Heart left ventricle (tissue), 16 donors: ENCODE results near the gene CCSER2. TPM values are rescaled to one million over a fixed set of nuclear protein-coding genes. Genes with fewer than 3 reads are reported as not detected.

ENCODE experiments used
- ATAC-seq, 4 donors: fragments of 200-7000 bp; cut with Tn5 transposase; one replicate each; pipeline ENCODE4 v1.9.1; 2020 to 2022; ENCODE audit warnings: moderate library complexity in 4 of 4, mild to moderate bottlenecking in 3 of 4, moderate number of reproducible peaks in 1 of 4
- DNase-seq, 5 donors: peaks; one replicate each; pipeline ENCODE4 v3.0.0-alpha.2; 2020
- H3K27ac ChIP-seq, 12 donors: fragments of 200-600 bp; sonication (generic) in 4 of 12; one replicate each; pipeline versions ENCODE4 v1.5.0 to v1.8.0; 2016 to 2022; ENCODE audit warnings: mild to moderate bottlenecking in 2 of 12
- H3K27me3 ChIP-seq, 9 donors: fragments of 200-600 bp; sonication (generic) in 2 of 9; one replicate each; pipeline versions ENCODE4 v1.5.1 to v1.8.0; 2016 to 2022; ENCODE audit warnings: mild to moderate bottlenecking in 3 of 9
- H3K36me3 ChIP-seq, 9 donors: fragments of 200-600 bp; sonication (generic) in 2 of 9; one replicate each; pipeline versions ENCODE4 v1.5.0 to v1.8.0; 2018 to 2022; ENCODE audit warnings: mild to moderate bottlenecking in 2 of 9
- H3K4me1 ChIP-seq, 12 donors: fragments of 200-600 bp; sonication (generic) in 4 of 12; one replicate each; pipeline versions ENCODE4 v1.5.0 to v1.8.0; 2016 to 2022; ENCODE audit warnings: mild to moderate bottlenecking in 3 of 12
- H3K4me3 ChIP-seq, 12 donors: fragments of 200-600 bp; sonication (generic) in 4 of 12; one replicate each; pipeline versions ENCODE4 v1.5.0 to v1.8.0; 2017 to 2022; ENCODE audit warnings: mild to moderate bottlenecking in 9 of 12, moderate library complexity in 4 of 12
- H3K9me3 ChIP-seq, 12 donors: fragments of 200-600 bp; sonication (generic) in 4 of 12; one replicate each; pipeline versions ENCODE4 v1.5.0 to v1.8.0; 2016 to 2022; ENCODE audit warnings: mild to moderate bottlenecking in 1 of 12
- POLR2A ChIP-seq, 2 donors: fragments of 450-650 bp; IDR thresholded peaks; one replicate each; pipeline ENCODE4 v1.6.1; 2017; ENCODE audit warnings: antibody characterized with exemption in 2 of 2, mild to moderate bottlenecking in 2 of 2, moderate library complexity in 2 of 2
- WGBS, 4 donors: extraction: QIAGEN DNeasy Blood & Tissue Kit in 2 of 4; methylation state at CpG; one replicate each; pipeline versions ENCODE4 v1.1.5 to v1.1.7; 2013 to 2018; 5-methylcytosine and 5-hydroxymethylcytosine counted together
- intact Hi-C, 10 donors: fragments of 100-400 bp; cut with DNase I; formaldehyde crosslinking; loops; one replicate each; pipeline versions ENCODE4 v1.11.1 to v1.14.2; 2022
- polyA plus RNA-seq, 2 donors: library from polyadenylated mRNA; stranded (reverse); fragments of 200-250 nt; gene quantifications; one replicate each; pipeline ENCODE4 v1.2.3, GENCODE V29; 2013
- total RNA-seq, 9 donors: library from RNA; depleted of rRNA in 2 of 9; stranded (reverse); fragments of >200 nt in 2 of 9; fragmentation: NEBNext Ultra II Directional in 3 of 9; extraction: Animal tissue kit (Norgen Biotek cat#: 25700) in 3 of 9; gene quantifications; one replicate each; pipeline versions ENCODE4 v1.1.0 to v1.2.4, GENCODE V29; 2016 to 2023
- TF ChIP-seq, protein P1 (sequence below), 12 donors: fragments of 200-600 bp; sonication (generic) in 4 of 12; IDR thresholded peaks; one replicate each; pipeline versions ENCODE4 v1.5.0 to v1.8.0; 2018 to 2022; ENCODE audit warnings: antibody characterized with exemption in 12 of 12, mild to moderate bottlenecking in 5 of 12
- donor health status: ischemic (EF 13 %, LVEDD 7.1; RV severe dilation, severe dysfunction).
- donor health status: healthy with polysubstance abuse.
- donor health status: DM: no; HTN: yes; CAD: no.
- donor health status: DM: no; HTN: no; CAD: no.
- donor health status: ischemic (EF 25% LVEDD 6.9; RV normal size, moderate dysfunction).
- donor health status: ischemic (EF 25% LVEDD 5.7; RV mildly dilated, moderate dysfunction).
- donor health status: healthy.
- donor health status: DM: yes; HTN: yes; CAD: no.
- donor health status: ischemic (EF 35%, LVEDD 5.7; RV mildly dilated, moderate dysfunction).
- donor health status: nonischemic (EF 11% LVEDD 7.7; RV severe dilation, severe dysfunction).
- donor health status: DM: yes; HTN: yes; CAD: no.
- donor health status: PGD.
- donor health status: ischemic (EF 29% LVEDD 5.4; RV normal size, mild dysfunction).
- donor health status: nonischemic (EF 23%, LVEDD 6.1; RV moderate dilation, normal function).

CCSER2 gene
- total and polyA plus RNA-seq, 11 donors = 32.4 to 244 (median 159) TPM

DNA sequence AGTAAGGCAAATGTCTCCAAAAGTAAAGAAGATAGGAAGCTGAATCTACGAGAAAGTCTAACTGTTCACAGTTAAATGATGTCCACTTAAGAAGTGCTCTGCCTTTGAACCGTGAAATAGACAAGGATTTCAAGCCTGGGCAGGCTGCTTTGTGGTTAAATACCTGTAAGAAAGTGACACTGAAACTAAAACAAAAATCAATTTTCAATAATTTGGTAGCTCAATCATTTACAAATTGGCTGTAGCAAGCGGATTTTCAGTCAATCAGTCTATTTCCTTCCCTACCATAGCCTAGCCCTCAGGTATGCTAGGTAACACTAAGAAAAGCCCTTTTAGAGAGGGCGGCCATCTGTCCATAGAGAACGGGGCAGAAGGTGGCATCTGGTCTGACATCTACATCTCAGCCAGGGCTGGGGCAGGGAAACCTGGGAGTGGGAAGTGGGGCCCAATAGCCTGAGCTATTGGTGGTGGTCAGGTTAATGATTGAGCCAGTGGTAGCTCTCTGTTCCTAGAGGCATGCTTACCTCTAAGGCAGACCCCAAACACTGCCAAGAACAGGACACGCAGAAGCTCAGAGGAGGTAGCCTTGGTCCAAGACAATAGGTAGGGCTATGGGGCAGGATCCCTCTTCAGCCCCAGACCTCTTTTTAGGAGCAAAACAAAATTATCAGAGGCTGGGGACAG is 223.2 kb downstream of the CCSER2 start:
- DNase-seq (no peak), ATAC-seq (no peak)
- TF ChIP-seq, protein P1, sequence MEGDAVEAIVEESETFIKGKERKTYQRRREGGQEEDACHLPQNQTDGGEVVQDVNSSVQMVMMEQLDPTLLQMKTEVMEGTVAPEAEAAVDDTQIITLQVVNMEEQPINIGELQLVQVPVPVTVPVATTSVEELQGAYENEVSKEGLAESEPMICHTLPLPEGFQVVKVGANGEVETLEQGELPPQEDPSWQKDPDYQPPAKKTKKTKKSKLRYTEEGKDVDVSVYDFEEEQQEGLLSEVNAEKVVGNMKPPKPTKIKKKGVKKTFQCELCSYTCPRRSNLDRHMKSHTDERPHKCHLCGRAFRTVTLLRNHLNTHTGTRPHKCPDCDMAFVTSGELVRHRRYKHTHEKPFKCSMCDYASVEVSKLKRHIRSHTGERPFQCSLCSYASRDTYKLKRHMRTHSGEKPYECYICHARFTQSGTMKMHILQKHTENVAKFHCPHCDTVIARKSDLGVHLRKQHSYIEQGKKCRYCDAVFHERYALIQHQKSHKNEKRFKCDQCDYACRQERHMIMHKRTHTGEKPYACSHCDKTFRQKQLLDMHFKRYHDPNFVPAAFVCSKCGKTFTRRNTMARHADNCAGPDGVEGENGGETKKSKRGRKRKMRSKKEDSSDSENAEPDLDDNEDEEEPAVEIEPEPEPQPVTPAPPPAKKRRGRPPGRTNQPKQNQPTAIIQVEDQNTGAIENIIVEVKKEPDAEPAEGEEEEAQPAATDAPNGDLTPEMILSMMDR (IDR thresholded peaks at IDR 0.05) = no peak
- TF ChIP-seq POLR2A (IDR thresholded peaks at IDR 0.05) = no peak
- Histone ChIP-seq H3K9me3 (no peaks in the 10 kb centered on the region), H3K4me3 (no peak overlapping the region), H3K4me1 (no peaks in the 10 kb centered on the region), H3K27me3 (peaks cover 0 to 26% (median 0%) of the 10 kb centered on the region in 9 donors), H3K27ac (no peak overlapping the region), H3K36me3 (no peaks in the 10 kb centered on the region)
- 86 to 92% (median 90%) methylated on average over 6 of the region's 6 CpGs for WGBS, 4 donors
- intact Hi-C loops = no loop called here

DNA sequence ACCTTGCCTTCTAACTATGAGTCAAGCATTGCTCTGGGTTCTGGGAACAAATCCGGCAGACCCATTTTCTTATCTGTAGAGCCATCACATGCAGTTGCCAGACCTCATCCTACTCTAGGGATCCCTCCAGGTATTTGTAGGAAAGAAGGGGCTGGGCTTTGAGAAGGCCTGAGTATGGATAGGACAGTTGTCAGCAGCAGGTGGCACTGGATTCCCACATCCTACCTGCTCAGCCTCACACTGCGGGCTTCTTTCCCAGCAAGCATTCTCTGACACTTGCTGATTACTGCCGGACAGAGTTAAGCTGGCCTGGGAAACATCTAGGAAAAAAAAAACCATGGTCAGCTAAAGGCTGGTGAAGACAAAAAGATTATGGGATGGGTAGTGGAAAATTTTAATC is 224.1 kb downstream of the CCSER2 start:
- Histone ChIP-seq H3K9me3 (no peaks in the 10 kb centered on the region), H3K4me1 (no peaks in the 10 kb centered on the region), H3K27me3 (peaks cover 0 to 26% (median 0%) of the 10 kb centered on the region in 9 donors), H3K4me3 (no peak overlapping the region), H3K27ac (no peak overlapping the region), H3K36me3 (no peaks in the 10 kb centered on the region)
- TF ChIP-seq POLR2A (IDR thresholded peaks at IDR 0.05) = no peak
- TF ChIP-seq, protein P1 (IDR thresholded peaks at IDR 0.05) = no peak
- DNase-seq (no peak), ATAC-seq (no peak)
- intact Hi-C loops = no loop called here
- 56 to 68% (median 59%) methylated on average over 3 of the region's 3 CpGs for WGBS, 4 donors

DNA sequence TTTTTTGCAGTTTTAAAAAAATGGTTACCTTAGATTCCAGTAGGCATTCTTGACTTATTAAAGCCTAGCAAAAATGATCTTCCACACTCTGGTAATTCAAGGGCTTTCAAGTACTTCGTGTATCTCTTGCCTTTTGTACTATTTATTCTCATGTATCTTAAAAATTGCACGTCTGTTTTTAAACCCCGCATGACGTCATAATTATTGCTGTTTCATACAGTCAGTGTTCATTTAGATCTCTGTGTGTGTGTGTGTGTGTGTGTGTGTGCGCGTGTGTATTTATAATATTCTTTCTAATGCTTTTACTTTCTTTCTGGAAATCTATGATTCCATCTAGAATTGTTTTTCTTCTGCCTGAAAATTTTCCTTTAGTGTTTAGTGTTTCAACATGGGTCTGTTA is 234.2 kb downstream of the CCSER2 start:
- Histone ChIP-seq H3K27ac (no peak overlapping the region), H3K36me3 (no peaks in the 10 kb centered on the region), H3K4me3 (no peak overlapping the region), H3K9me3 (peaks cover 0 to 4% (median 0%) of the 10 kb centered on the region in 12 donors), H3K27me3 (peaks cover 0 to 40% (median 14%) of the 10 kb centered on the region in 9 donors), H3K4me1 (no peaks in the 10 kb centered on the region)
- no peak for ATAC-seq
- TF ChIP-seq POLR2A (IDR thresholded peaks at IDR 0.05) = no peak
- TF ChIP-seq, protein P1 (IDR thresholded peaks at IDR 0.05) = no peak
- intact Hi-C loops = no loop called here
- 72 to 79% (median 75%) methylated on average over 6 of the region's 6 CpGs for WGBS, 4 donors
- DNase-seq = no peak

DNA sequence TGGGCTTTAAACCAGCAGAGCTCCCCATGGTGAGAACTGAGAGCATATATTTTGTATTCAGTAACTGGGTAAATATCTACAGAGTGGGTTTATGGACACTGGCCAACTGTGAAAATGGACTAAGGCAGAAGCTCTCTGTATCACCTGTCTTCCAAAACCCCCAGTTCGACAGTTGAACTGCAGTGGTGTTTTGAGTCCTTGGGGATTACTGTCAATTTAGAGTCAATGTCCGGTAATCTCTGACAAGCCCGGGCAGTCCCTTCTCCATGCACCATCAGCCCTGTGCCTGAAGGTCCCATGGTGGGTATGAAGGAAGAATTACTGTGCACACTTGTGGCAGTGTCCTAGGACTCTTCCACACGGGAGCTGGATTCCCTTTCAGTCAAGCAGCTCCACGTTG is 235.0 kb downstream of the CCSER2 start:
- peaks cover 0 to 2% (median 0%) of the 10 kb centered on the region in 12 donors for H3K9me3 ChIP-seq
- no peak overlapping the region for H3K4me3 ChIP-seq
- H3K27me3 ChIP-seq = peaks cover 0 to 48% (median 14%) of the 10 kb centered on the region in 9 donors
- 53 to 66% (median 56%) methylated on average over 3 to 5 of the region's 5 CpGs for WGBS, 4 donors
- H3K27ac ChIP-seq = no peak overlapping the region
- no peak for DNase-seq
- no peaks in the 10 kb centered on the region for H3K4me1 ChIP-seq
- no peak for ATAC-seq
- H3K36me3 ChIP-seq = no peaks in the 10 kb centered on the region
- intact Hi-C loops = no loop called here
- no peak for TF ChIP-seq POLR2A (IDR thresholded peaks at IDR 0.05)
- TF ChIP-seq, protein P1 (IDR thresholded peaks at IDR 0.05) = no peak
